ENCODE results near the gene BTNL8. TPM values are rescaled to one million over a fixed set of nuclear protein-coding genes. Genes with fewer than 3 reads are reported as not detected.

BTNL8 gene
- total RNA-seq, 1 donor from 2014 or later = not detected

GRCh38 chr5:180870276-180871068 is 28.5 kb upstream of the BTNL8 start:
- POLR2A ChIA-PET = interaction anchor here (0.5 kb wide), 1 partner anchor 18 kb away, joined by 5 read pairs; no protein-coding TSS in a partner anchor
- CTCF ChIA-PET = interaction anchor here (1.4 kb wide), 1 partner anchor 181 kb away, joined by 3 read pairs; no protein-coding TSS in a partner anchor
- H3K9me3 Mint-ChIP-seq = no peaks in the 10 kb centered on the region
- H3K4me1 Mint-ChIP-seq = peaks cover 16% of the 10 kb centered on the region
- H3K27ac Mint-ChIP-seq = no peak overlapping the region
- H3K27me3 Mint-ChIP-seq = peaks cover 3% of the 10 kb centered on the region
- intact Hi-C loops (cut with micrococcal nuclease) = no loop called here
- DNase-seq (no peak), ATAC-seq (ENCODE audit: low read depth) (no peak)
- H3K4me3 Mint-ChIP-seq = no peak overlapping the region
- H3K36me3 Mint-ChIP-seq (ENCODE audit: low read depth) = no peaks in the 10 kb centered on the region
- TF ChIP-seq CTCF (IDR thresholded peaks at IDR 0.05) = no peak

GRCh38 chr5:180872419-180872818 is 26.5 kb upstream of the BTNL8 start:
- no peak for TF ChIP-seq CTCF (IDR thresholded peaks at IDR 0.05)
- ChIA-PET CTCF (no interaction called here), POLR2A (no interaction called here)
- Mint-ChIP-seq H3K9me3 (no peaks in the 10 kb centered on the region), H3K27ac (no peak overlapping the region), H3K36me3 (ENCODE audit: low read depth) (no peaks in the 10 kb centered on the region), H3K4me3 (no peak overlapping the region), H3K4me1 (peaks cover 16% of the 10 kb centered on the region), H3K27me3 (peaks cover 2% of the 10 kb centered on the region)
- ATAC-seq (ENCODE audit: low read depth) (no peak), DNase-seq (no peak)
- intact Hi-C loops (cut with micrococcal nuclease) = no loop called here

- DNase-seq (no peak), ATAC-seq (ENCODE audit: low read depth) (peak; percentile 86)
- intact Hi-C loops (cut with micrococcal nuclease) = no loop called here
- Mint-ChIP-seq H3K9me3 (no peaks in the 10 kb centered on the region), H3K36me3 (ENCODE audit: low read depth) (no peaks in the 10 kb centered on the region), H3K27me3 (peaks cover 3% of the 10 kb centered on the region), H3K4me1 (peaks cover 15% of the 10 kb centered on the region), H3K4me3 (no peak overlapping the region), H3K27ac (peak overlapping the region; percentile 68)
- CTCF ChIA-PET = no interaction called here
- POLR2A ChIA-PET = interaction anchor here (0.6 kb wide), 1 partner anchor 177 kb away, joined by 3 read pairs; no protein-coding TSS in a partner anchor
- no peak for TF ChIP-seq CTCF (IDR thresholded peaks at IDR 0.05)
These were observed 25.1 kb upstream of the BTNL8 start for GRCh38 chr5:180873615-180874520.

GRCh38 chr5:180874804-180875582 is 24.0 kb upstream of the BTNL8 start:
- Mint-ChIP-seq H3K4me3 (no peak overlapping the region), H3K4me1 (peaks cover 12% of the 10 kb centered on the region), H3K9me3 (no peaks in the 10 kb centered on the region), H3K27me3 (peaks cover 3% of the 10 kb centered on the region), H3K27ac (no peak overlapping the region), H3K36me3 (ENCODE audit: low read depth) (no peaks in the 10 kb centered on the region)
- CTCF ChIA-PET = no interaction called here
- POLR2A ChIA-PET = no interaction called here
- no peak for TF ChIP-seq CTCF (IDR thresholded peaks at IDR 0.05)
- intact Hi-C loops (cut with micrococcal nuclease) = no loop called here
- ATAC-seq (ENCODE audit: low read depth) = no peak
- DNase-seq = no peak

Measured in activated B cell treated with CpG ODN at 0.5 μM for 24 hours (primary cell).